Measurements from ENCODE around the gene SLC24A5. TPM values are rescaled to one million over a fixed set of nuclear protein-coding genes. Genes with fewer than 3 reads are reported as not detected.

The SLC24A5 gene
- total and polyA plus RNA-seq, 3 experiments from 2014 or later: not detected

DNA sequence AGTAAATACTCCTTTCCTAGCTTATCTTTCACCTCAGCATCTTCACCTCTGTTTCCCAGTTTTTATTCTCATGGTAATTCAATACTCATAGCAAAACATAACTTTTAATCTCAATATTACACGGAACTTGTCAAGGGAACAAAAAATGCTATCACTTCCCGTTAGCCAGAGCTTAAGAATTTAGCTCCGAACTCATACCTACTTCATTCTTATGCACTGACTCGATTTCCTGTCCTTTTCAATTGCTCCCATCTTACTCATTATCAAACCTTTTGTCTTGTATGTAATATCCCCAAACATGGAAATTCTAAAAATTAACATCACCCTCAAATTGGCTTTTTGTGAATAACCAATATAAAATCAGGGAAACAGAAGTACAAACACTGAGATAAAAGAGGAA, 29.1 kb downstream of the SLC24A5 start:
- CTCF ChIA-PET: no interaction called here
- Histone ChIP-seq H3K4me1 (ENCODE audit: insufficient read depth, low read length) (no peaks in the 10 kb centered on the region), H3K36me3 (ENCODE audit: insufficient read depth, low read length) (no peaks in the 10 kb centered on the region), H3K9me3 (ENCODE audit: low read length) (no peaks in the 10 kb centered on the region), H3K27me3 (ENCODE audit: insufficient read depth, low read length, poor library complexity, severe bottlenecking) (no peaks in the 10 kb centered on the region), H3K27ac (ENCODE audit: low read depth, low read length) (no peak overlapping the region), H3K4me3 (ENCODE audit: low read length) (no peak overlapping the region)
- DNase-seq: no peak
- no peak overlapping the region for H3K27ac Mint-ChIP-seq
- H3K9me3 Mint-ChIP-seq: no peaks in the 10 kb centered on the region
- no peaks in the 10 kb centered on the region for H3K27me3 Mint-ChIP-seq
- no peak overlapping the region for H3K4me3 Mint-ChIP-seq
- H3K36me3 Mint-ChIP-seq: peaks cover 0 to 29% (median 19%) of the 10 kb centered on the region in 3 donors
- POLR2A ChIA-PET: no interaction called here
- no peaks in the 10 kb centered on the region for H3K4me1 Mint-ChIP-seq

DNA sequence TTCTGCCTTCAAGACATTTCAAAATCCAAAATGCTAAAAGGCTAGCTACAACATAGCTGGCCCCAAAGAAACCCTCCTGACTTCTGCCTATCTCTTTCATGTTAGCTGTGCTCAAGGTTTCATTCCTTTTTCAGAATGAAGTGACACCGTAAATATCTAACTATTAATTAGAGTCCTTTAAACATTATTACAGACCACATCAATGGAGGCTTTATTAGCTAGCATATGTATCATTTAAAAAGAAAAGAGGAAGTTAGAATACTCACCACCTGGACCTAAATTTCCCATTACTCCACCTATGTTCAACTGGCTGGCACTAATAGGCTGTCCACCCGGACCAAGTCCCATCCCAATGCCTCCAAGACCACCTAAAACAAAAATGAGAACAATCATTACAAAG, 32.7 kb downstream of the SLC24A5 start:
- Mint-ChIP-seq H3K9me3 (no peaks in the 10 kb centered on the region), H3K4me1 (no peaks in the 10 kb centered on the region), H3K27ac (no peak overlapping the region), H3K4me3 (no peak overlapping the region), H3K27me3 (no peaks in the 10 kb centered on the region), H3K36me3 (peaks cover 0 to 26% (median 23%) of the 10 kb centered on the region in 3 donors)
- Histone ChIP-seq H3K27me3 (ENCODE audit: insufficient read depth, low read length, poor library complexity, severe bottlenecking) (no peaks in the 10 kb centered on the region), H3K4me1 (ENCODE audit: insufficient read depth, low read length) (no peaks in the 10 kb centered on the region), H3K27ac (ENCODE audit: low read depth, low read length) (no peak overlapping the region), H3K36me3 (ENCODE audit: insufficient read depth, low read length) (no peaks in the 10 kb centered on the region), H3K9me3 (ENCODE audit: low read length) (no peaks in the 10 kb centered on the region), H3K4me3 (ENCODE audit: low read length) (no peak overlapping the region)
- no peak for DNase-seq
- ChIA-PET CTCF (no interaction called here), POLR2A (no interaction called here)

DNA sequence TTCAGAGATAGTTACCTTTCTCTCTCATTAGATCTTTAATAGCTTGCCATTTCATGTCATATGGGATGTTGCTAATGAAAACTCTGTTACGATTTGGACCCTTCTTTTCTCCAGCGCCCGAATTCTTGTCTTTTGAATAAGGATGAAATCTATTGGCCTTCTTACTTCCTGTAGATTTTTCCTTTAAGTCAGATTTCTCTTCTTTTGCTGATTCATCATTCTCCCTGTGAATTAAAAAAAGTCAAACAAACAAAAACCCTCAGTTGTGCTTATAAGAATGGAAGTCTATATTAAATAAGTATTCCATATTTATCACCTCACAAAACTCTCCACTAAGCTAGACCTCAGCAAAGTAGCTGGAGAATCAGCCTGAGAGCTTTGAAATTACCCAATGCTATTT, 47.8 kb downstream of the SLC24A5 start:
- no peak overlapping the region for H3K27ac ChIP-seq (ENCODE audit: low read depth, low read length)
- H3K36me3 Mint-ChIP-seq: peaks cover 4 to 19% (median 7%) of the 10 kb centered on the region in 3 donors
- H3K4me3 Mint-ChIP-seq: no peak overlapping the region
- H3K36me3 ChIP-seq (ENCODE audit: insufficient read depth, low read length): no peaks in the 10 kb centered on the region
- CTCF ChIA-PET: no interaction called here
- H3K9me3 Mint-ChIP-seq: peaks cover 0 to 4% (median 0%) of the 10 kb centered on the region in 5 donors
- H3K27me3 ChIP-seq (ENCODE audit: insufficient read depth, low read length, poor library complexity, severe bottlenecking): no peaks in the 10 kb centered on the region
- H3K9me3 ChIP-seq (ENCODE audit: low read length): no peaks in the 10 kb centered on the region
- POLR2A ChIA-PET: no interaction called here
- H3K27ac Mint-ChIP-seq: no peak overlapping the region
- no peak for DNase-seq
- peaks cover 2 to 15% (median 4%) of the 10 kb centered on the region in 3 donors for H3K4me1 Mint-ChIP-seq
- no peaks in the 10 kb centered on the region for H3K4me1 ChIP-seq (ENCODE audit: insufficient read depth, low read length)
- no peaks in the 10 kb centered on the region for H3K27me3 Mint-ChIP-seq
- H3K4me3 ChIP-seq (ENCODE audit: low read length): no peak overlapping the region

DNA sequence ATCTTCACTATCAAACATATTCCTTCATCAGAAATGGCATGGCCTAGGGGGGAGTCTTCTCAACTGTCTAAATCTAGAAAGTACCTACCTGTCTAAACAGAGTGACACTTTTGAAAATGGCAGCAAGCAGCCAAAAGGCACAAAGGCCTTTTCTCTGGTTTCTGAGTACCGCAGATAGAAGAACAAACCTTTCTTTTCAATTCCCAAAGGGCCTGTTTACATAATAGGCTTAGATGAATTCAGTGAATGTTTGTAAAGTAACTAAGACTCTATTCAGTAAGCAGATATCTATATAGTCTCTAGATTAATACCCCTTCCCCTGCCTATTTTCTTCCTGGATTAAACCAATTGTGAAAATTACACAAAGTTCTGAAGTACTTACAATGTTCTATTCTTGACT, 50.2 kb downstream of the SLC24A5 start:
- no peak overlapping the region for H3K27ac Mint-ChIP-seq
- H3K4me1 ChIP-seq (ENCODE audit: insufficient read depth, low read length): no peaks in the 10 kb centered on the region
- H3K36me3 ChIP-seq (ENCODE audit: insufficient read depth, low read length): no peaks in the 10 kb centered on the region
- H3K9me3 ChIP-seq (ENCODE audit: low read length): no peaks in the 10 kb centered on the region
- no peak overlapping the region for H3K27ac ChIP-seq (ENCODE audit: low read depth, low read length)
- ChIA-PET CTCF (no interaction called here), POLR2A (no interaction called here)
- H3K4me3 Mint-ChIP-seq: no peak overlapping the region
- peaks cover 4 to 32% (median 13%) of the 10 kb centered on the region in 3 donors for H3K4me1 Mint-ChIP-seq
- H3K36me3 Mint-ChIP-seq: peaks cover 4 to 13% (median 7%) of the 10 kb centered on the region in 3 donors
- no peaks in the 10 kb centered on the region for H3K27me3 Mint-ChIP-seq
- no peak for DNase-seq
- peaks cover 0 to 4% (median 3%) of the 10 kb centered on the region in 5 donors for H3K9me3 Mint-ChIP-seq
- no peaks in the 10 kb centered on the region for H3K27me3 ChIP-seq (ENCODE audit: insufficient read depth, low read length, poor library complexity, severe bottlenecking)
- H3K4me3 ChIP-seq (ENCODE audit: low read length): no peak overlapping the region

DNA sequence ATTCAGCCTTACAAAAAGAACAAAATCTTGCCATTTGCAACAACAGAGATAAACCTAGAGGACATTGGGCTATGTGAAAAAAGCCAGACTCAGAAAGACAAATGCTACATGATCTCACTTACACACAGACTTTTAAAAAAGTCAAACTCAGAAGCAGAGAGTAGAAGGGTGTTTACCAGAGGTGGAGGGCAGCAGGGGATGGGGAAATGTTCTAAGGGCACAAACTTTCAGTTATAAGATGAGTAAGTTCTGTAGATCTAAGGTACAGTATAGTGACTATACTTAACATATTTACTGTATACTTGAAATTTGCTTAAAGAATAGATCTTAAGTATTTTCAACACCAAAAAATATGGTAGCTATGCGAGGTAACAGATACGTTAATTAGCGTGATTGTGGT, 54.3 kb downstream of the SLC24A5 start:
- peaks cover 0 to 4% (median 3%) of the 10 kb centered on the region in 5 donors for H3K9me3 Mint-ChIP-seq
- Histone ChIP-seq H3K27ac (ENCODE audit: low read depth, low read length) (no peak overlapping the region), H3K9me3 (ENCODE audit: low read length) (no peaks in the 10 kb centered on the region), H3K4me3 (ENCODE audit: low read length) (no peak overlapping the region), H3K36me3 (ENCODE audit: insufficient read depth, low read length) (no peaks in the 10 kb centered on the region), H3K27me3 (ENCODE audit: insufficient read depth, low read length, poor library complexity, severe bottlenecking) (no peaks in the 10 kb centered on the region), H3K4me1 (ENCODE audit: insufficient read depth, low read length) (peaks cover 7% of the 10 kb centered on the region)
- ChIA-PET POLR2A (no interaction called here), CTCF (no interaction called here)
- H3K36me3 Mint-ChIP-seq: peaks cover 0 to 4% (median 3%) of the 10 kb centered on the region in 3 donors
- DNase-seq: no peak
- peaks cover 0 to 17% of the 10 kb centered on the region in 2 donors for H3K27me3 Mint-ChIP-seq
- peaks cover 17 to 37% (median 35%) of the 10 kb centered on the region in 3 donors for H3K4me1 Mint-ChIP-seq
- no peak overlapping the region for H3K27ac Mint-ChIP-seq
- H3K4me3 Mint-ChIP-seq: no peak overlapping the region

DNA sequence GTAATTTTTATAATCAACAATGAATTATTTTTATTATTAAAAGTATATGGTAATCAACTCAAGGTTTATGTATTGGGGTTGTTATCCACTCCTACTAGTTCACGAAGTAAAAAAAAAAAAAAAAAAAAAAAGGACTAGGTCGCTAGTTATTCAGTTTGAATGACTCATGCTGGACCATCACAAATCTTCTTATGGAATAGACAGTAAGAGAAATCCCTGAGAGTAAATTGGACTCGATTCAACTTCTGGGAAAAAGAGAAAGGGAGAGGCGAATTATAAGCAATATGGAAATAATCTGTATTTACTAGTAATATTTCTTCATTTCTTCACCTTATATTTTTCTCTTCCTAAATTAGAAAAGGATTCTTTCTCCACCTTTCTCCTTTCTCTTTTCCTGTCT, 55.3 kb downstream of the SLC24A5 start:
- peaks cover 17 to 37% (median 35%) of the 10 kb centered on the region in 3 donors for H3K4me1 Mint-ChIP-seq
- peaks cover 0 to 4% (median 3%) of the 10 kb centered on the region in 3 donors for H3K36me3 Mint-ChIP-seq
- no peak for DNase-seq
- H3K36me3 ChIP-seq (ENCODE audit: insufficient read depth, low read length): no peaks in the 10 kb centered on the region
- ChIA-PET CTCF (no interaction called here), POLR2A (no interaction called here)
- peak overlapping the region in 1 of 7 donors; percentile 89 for H3K4me3 Mint-ChIP-seq
- H3K27ac ChIP-seq (ENCODE audit: low read depth, low read length): no peak overlapping the region
- H3K27me3 Mint-ChIP-seq: peaks cover 1 to 18% of the 10 kb centered on the region in 2 donors
- H3K27ac Mint-ChIP-seq: no peak overlapping the region
- H3K27me3 ChIP-seq (ENCODE audit: insufficient read depth, low read length, poor library complexity, severe bottlenecking): no peaks in the 10 kb centered on the region
- no peak overlapping the region for H3K4me3 ChIP-seq (ENCODE audit: low read length)
- H3K4me1 ChIP-seq (ENCODE audit: insufficient read depth, low read length): peaks cover 7% of the 10 kb centered on the region
- H3K9me3 ChIP-seq (ENCODE audit: low read length): no peaks in the 10 kb centered on the region
- peaks cover 0 to 4% (median 3%) of the 10 kb centered on the region in 5 donors for H3K9me3 Mint-ChIP-seq

DNA sequence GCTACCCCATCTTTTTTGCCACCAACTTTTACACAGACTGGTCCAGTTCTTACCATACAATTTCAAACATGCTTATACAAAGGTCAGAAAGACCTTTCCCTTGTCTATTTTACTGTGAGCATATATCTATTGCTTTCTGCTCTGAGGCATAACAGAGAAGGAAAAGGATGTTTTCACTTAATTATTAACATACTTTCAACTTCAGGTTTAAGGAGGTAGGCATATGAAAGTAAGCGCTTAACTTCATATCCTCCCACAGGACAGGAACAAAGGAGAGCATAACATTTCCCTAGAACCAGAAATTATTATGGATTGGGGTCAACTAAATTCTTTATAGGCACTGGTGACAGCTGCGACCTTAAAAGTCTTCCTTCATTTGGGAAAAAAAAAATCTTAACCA, 56.2 kb downstream of the SLC24A5 start:
- H3K36me3 ChIP-seq (ENCODE audit: insufficient read depth, low read length): no peaks in the 10 kb centered on the region
- H3K4me3 ChIP-seq (ENCODE audit: low read length): peak overlapping the region; percentile 56
- no peak overlapping the region for H3K27ac ChIP-seq (ENCODE audit: low read depth, low read length)
- H3K4me1 ChIP-seq (ENCODE audit: insufficient read depth, low read length): peaks cover 7% of the 10 kb centered on the region
- peak overlapping the region; percentile 83 to 93 (median 89) for H3K4me3 Mint-ChIP-seq
- peaks cover 2 to 22% of the 10 kb centered on the region in 2 donors for H3K27me3 Mint-ChIP-seq
- H3K36me3 Mint-ChIP-seq: peaks cover 0 to 4% (median 3%) of the 10 kb centered on the region in 3 donors
- no peak for DNase-seq
- no peaks in the 10 kb centered on the region for H3K27me3 ChIP-seq (ENCODE audit: insufficient read depth, low read length, poor library complexity, severe bottlenecking)
- no peaks in the 10 kb centered on the region for H3K9me3 ChIP-seq (ENCODE audit: low read length)
- CTCF ChIA-PET: no interaction called here
- H3K4me1 Mint-ChIP-seq: peaks cover 17 to 37% (median 35%) of the 10 kb centered on the region in 3 donors
- H3K9me3 Mint-ChIP-seq: peaks cover 0 to 4% (median 3%) of the 10 kb centered on the region in 5 donors
- POLR2A ChIA-PET: no interaction called here
- peak overlapping the region in 6 of 8 donors; percentile 76 to 96 (median 92) for H3K27ac Mint-ChIP-seq

DNA sequence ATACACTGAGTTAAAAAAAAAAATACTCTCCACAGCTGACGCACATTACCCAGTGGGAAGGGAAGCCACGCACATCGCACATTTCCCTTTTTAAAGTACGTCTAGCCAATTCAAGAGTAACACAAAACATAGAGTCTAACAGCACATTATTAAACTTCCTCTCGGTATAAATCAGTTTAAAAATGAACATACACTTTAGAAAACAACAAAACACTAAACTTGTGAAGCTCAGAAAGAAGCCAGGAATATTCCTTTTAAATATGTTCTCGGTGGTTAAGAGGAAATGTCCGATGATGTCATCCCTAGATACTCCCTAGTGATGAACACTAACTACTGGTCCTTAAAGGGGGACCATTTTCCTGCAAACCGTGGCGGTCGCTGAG, 56.6 kb downstream of the SLC24A5 start:
- H3K27ac ChIP-seq (ENCODE audit: low read depth, low read length): peak overlapping the region; percentile 15

More for the DNA sequence above, 56.6 kb downstream of the SLC24A5 start:
- no peaks in the 10 kb centered on the region for H3K27me3 ChIP-seq (ENCODE audit: insufficient read depth, low read length, poor library complexity, severe bottlenecking)
- H3K4me1 Mint-ChIP-seq: peaks cover 17 to 37% (median 35%) of the 10 kb centered on the region in 3 donors
- H3K36me3 Mint-ChIP-seq: peaks cover 0 to 3% (median under 1%) of the 10 kb centered on the region in 3 donors
- no peaks in the 10 kb centered on the region for H3K36me3 ChIP-seq (ENCODE audit: insufficient read depth, low read length)
- DNase-seq: peak in 3 of 5 donors; percentile 25 to 43 (median 29)
- peaks cover 0 to 4% (median under 1%) of the 10 kb centered on the region in 5 donors for H3K9me3 Mint-ChIP-seq
- peak overlapping the region; percentile 83 to 93 (median 89) for H3K4me3 Mint-ChIP-seq
- H3K4me1 ChIP-seq (ENCODE audit: insufficient read depth, low read length): peaks cover 7% of the 10 kb centered on the region
- ChIA-PET CTCF (no interaction called here), POLR2A (no interaction called here)
- H3K27ac Mint-ChIP-seq: peak overlapping the region; percentile 76 to 96 (median 92)
- H3K27me3 Mint-ChIP-seq: peaks cover 3 to 24% of the 10 kb centered on the region in 2 donors
- H3K4me3 ChIP-seq (ENCODE audit: low read length): peak overlapping the region; percentile 56
- no peaks in the 10 kb centered on the region for H3K9me3 ChIP-seq (ENCODE audit: low read length)
